Upper lobe of left lung (tissue), 6 donors: ENCODE data around the gene CHL1. TPM values are rescaled to one million over a fixed set of nuclear protein-coding genes. Genes with fewer than 3 reads are reported as not detected.

ENCODE experiments used
- ATAC-seq, 2 donors: fragments of 200-7000 bp; cut with Tn5 transposase; one replicate each; pipeline ENCODE4 v1.9.1; 2022; ENCODE audit warnings: mild to moderate bottlenecking in 2 of 2, moderate library complexity in 2 of 2; ENCODE audit not compliant: low FRiP score in 2 of 2
- DNase-seq, 2 donors: peaks; one replicate each; pipeline ENCODE4 v3.0.0-alpha.2; 2019 to 2020
- H3K27ac ChIP-seq, 4 donors: fragments of 200-600 bp; sonication (generic); one replicate each; pipeline ENCODE4 v1.5.1; 2016 to 2019
- H3K27me3 ChIP-seq, 4 donors: fragments of 200-600 bp; sonication (generic); one replicate each; pipeline ENCODE4 v1.5.1; 2017 to 2019
- H3K36me3 ChIP-seq, 4 donors: fragments of 200-600 bp; sonication (generic); one replicate each; pipeline ENCODE4 v1.5.1; 2016 to 2019
- H3K4me1 ChIP-seq, 4 donors: fragments of 200-600 bp; sonication (generic); one replicate each; pipeline ENCODE4 v1.5.1; 2018 to 2019
- H3K4me3 ChIP-seq, 4 donors: fragments of 200-600 bp; sonication (generic); one replicate each; pipeline ENCODE4 v1.5.1; 2017 to 2019; ENCODE audit warnings: mild to moderate bottlenecking in 2 of 4, moderate library complexity in 1 of 4
- H3K9me3 ChIP-seq, 4 donors: fragments of 200-600 bp; sonication (generic); one replicate each; pipeline ENCODE4 v1.5.1; 2018 to 2019
- EP300 ChIP-seq, 4 donors: sonication (generic); formaldehyde crosslinking; IDR thresholded peaks; one replicate each; pipeline ENCODE4 v1.5.1; 2017; ENCODE audit warnings: antibody characterized with exemption in 4 of 4, control low read depth in 2 of 4
- POLR2A ChIP-seq, 4 donors: fragments of 450-650 bp; IDR thresholded peaks; one replicate each; pipeline ENCODE4 v1.5.1; 2016 to 2017; ENCODE audit warnings: antibody characterized with exemption in 4 of 4, mild to moderate bottlenecking in 2 of 4
- POLR2AphosphoS5 ChIP-seq, 2 donors: sonication (generic); formaldehyde crosslinking; IDR thresholded peaks; one replicate each; pipeline ENCODE4 v1.5.1; 2017; ENCODE audit warnings: antibody characterized with exemption in 2 of 2
- WGBS, 2 donors: methylation state at CpG; one replicate each; pipeline ENCODE4 v1.1.5; 2017 to 2018; 5-methylcytosine and 5-hydroxymethylcytosine counted together
- total RNA-seq, 6 donors: library from RNA; depleted of rRNA in 4 of 6; stranded (reverse); fragments of >200 nt in 4 of 6; gene quantifications; one replicate each; pipeline versions ENCODE4 v1.1.0 to v1.2.1, GENCODE V29; 2016 to 2021
- TF ChIP-seq, protein P1 (sequence below), 6 experiments: fragments of 450-650 bp in 4 of 6; fragments of 200-600 bp in 2 of 6; sonication (generic) in 2 of 6; IDR thresholded peaks; one replicate each; pipeline ENCODE4 v1.5.1; 2016 to 2019; ENCODE audit warnings: antibody characterized with exemption in 6 of 6
- donor health status: DM: no; HTN: no; CAD: no; lungs with moderate emphysema.
- donor health status: DM: no; HTN: yes; CAD: no; lungs with severe emphysema.

Gene CHL1
- total RNA-seq, 6 donors from 2014 or later: 3.1 to 14.3 (median 4.9) TPM

DNA sequence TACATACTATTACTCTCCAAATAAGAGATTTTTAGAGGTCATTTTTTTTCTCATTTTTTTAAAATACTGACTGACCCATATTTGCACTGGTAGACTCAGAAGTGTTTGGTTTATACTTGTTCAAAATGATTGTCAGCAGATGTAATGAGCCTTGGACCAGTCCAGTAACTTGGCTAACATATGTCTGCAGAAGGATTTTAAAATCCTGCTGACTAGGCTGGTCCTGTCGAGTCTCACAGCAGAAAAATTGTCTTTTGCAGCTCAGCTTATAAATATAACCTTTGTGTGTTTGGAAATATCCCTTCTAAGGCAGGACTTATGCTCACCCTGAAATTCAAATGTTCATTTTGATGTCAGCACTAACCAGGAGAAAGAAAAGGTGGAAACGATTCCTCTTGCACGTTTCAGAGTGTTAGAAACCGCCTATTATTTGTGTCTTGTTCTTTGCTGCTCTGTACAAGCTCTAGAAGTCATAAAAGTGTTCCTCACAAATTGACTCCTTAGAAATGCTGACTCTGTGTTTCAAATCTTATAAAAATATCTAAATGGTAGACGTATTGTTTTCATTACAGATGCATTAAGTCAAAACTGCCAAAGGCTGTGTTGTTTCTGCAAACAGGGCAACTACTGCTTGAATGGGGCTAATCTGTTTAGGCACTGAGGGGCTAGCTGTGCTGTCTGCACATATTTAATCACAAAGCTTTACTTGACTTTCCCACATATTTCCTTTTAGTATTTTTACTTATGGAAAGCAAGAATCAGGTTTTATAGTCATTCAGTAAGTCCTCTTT is 95.3 kb downstream of the CHL1 start:
- TF ChIP-seq, protein P1, sequence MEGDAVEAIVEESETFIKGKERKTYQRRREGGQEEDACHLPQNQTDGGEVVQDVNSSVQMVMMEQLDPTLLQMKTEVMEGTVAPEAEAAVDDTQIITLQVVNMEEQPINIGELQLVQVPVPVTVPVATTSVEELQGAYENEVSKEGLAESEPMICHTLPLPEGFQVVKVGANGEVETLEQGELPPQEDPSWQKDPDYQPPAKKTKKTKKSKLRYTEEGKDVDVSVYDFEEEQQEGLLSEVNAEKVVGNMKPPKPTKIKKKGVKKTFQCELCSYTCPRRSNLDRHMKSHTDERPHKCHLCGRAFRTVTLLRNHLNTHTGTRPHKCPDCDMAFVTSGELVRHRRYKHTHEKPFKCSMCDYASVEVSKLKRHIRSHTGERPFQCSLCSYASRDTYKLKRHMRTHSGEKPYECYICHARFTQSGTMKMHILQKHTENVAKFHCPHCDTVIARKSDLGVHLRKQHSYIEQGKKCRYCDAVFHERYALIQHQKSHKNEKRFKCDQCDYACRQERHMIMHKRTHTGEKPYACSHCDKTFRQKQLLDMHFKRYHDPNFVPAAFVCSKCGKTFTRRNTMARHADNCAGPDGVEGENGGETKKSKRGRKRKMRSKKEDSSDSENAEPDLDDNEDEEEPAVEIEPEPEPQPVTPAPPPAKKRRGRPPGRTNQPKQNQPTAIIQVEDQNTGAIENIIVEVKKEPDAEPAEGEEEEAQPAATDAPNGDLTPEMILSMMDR (IDR thresholded peaks at IDR 0.05): no peak
- TF ChIP-seq EP300 (IDR thresholded peaks at IDR 0.05): no peak
- Histone ChIP-seq H3K4me1 (no peaks in the 10 kb centered on the region), H3K9me3 (no peaks in the 10 kb centered on the region), H3K27ac (no peak overlapping the region), H3K27me3 (no peaks in the 10 kb centered on the region), H3K36me3 (no peaks in the 10 kb centered on the region), H3K4me3 (no peak overlapping the region)
- no peak for ATAC-seq
- DNase-seq: no peak
- 56 to 64% methylated on average over 5 of the region's 5 CpGs for WGBS, 2 donors

DNA sequence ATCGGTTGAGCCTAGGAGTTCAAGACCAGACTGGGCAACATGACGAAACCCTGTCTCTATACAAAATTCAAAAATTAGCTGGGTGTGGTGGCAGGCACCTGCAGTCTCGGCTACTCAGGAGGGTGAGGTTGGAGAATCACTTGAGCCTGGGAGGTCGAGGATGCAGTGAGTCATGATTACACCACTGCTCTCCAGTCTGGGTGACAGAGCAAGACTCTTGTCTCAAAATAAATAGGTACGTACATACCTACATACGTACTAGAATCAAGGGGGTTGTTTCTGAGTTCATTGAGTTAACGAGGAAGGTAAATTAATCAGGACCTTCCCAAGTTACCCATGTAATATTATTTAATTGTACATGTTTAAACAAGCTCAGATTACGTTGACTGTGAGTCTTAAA is 97.5 kb downstream of the CHL1 start:
- peak in 1 of 4 donors; percentile 46 for TF ChIP-seq EP300 (IDR thresholded peaks at IDR 0.05)
- TF ChIP-seq, protein P1 (IDR thresholded peaks at IDR 0.05): no peak
- Histone ChIP-seq H3K9me3 (no peaks in the 10 kb centered on the region), H3K4me3 (no peak overlapping the region), H3K36me3 (no peaks in the 10 kb centered on the region), H3K4me1 (no peaks in the 10 kb centered on the region), H3K27me3 (no peaks in the 10 kb centered on the region), H3K27ac (no peak overlapping the region)
- peak in 1 of 2 donors; percentile 46 for DNase-seq
- ATAC-seq: peak in 1 of 2 donors; percentile 71
- WGBS, 2 donors: 71 to 72% methylated on average over 8 of the region's 8 CpGs

DNA sequence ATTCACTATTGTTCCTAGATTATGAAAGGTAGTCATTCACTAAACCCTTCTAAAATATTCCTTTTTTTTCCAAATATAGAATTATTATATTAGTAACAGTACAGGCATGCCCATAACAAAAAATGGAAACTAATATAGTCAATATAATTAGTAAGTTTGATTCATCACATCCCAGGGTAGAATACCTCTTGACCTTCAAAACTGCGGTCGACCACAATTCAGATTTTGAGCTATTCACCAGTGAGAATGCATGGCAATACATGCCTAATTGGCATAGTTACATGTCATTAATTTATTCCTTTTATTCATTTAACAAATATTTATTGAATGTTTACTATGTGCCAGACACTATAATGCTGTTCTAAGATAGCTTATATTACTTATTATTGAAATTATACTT is 98.0 kb downstream of the CHL1 start:
- no peaks in the 10 kb centered on the region for H3K9me3 ChIP-seq

DNA sequence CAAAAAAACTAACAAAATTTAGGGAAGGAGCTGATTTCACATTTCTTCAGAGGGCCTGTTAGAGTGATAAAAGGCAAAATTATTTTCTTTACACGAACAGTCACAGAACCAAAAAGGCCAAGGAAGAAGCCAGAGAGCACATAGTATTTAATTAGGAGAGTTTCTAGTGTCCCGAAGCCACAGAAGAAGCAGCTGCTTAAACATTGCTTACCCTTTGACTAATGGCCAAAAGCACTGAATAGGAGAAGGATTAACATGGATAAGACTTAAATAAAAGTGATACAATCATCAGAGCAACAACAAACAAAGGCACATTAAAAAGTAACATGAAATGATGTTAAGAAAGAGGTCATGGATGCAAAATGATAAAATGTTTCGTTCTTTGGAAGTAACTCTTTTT is 98.6 kb downstream of the CHL1 start:
- Histone ChIP-seq H3K27ac (no peak overlapping the region), H3K4me3 (no peak overlapping the region), H3K9me3 (no peaks in the 10 kb centered on the region), H3K4me1 (no peaks in the 10 kb centered on the region), H3K36me3 (no peaks in the 10 kb centered on the region), H3K27me3 (no peaks in the 10 kb centered on the region)
- DNase-seq: no peak
- ATAC-seq: no peak
- TF ChIP-seq EP300 (IDR thresholded peaks at IDR 0.05) (no peak), POLR2AphosphoS5 (IDR thresholded peaks at IDR 0.05) (no peak), POLR2A (IDR thresholded peaks at IDR 0.05) (no peak)
- TF ChIP-seq, protein P1 (IDR thresholded peaks at IDR 0.05): no peak
- WGBS, 2 donors: 49 to 59% methylated on average over 3 of the region's 3 CpGs

More for the DNA sequence above, 98.0 kb downstream of the CHL1 start:
- 89 to 97% methylated on average over 2 of the region's 2 CpGs for WGBS, 2 donors
- ATAC-seq (no peak), DNase-seq (no peak)
- no peak overlapping the region for H3K4me3 ChIP-seq
- no peak for TF ChIP-seq EP300 (IDR thresholded peaks at IDR 0.05)
- TF ChIP-seq POLR2A (IDR thresholded peaks at IDR 0.05): no peak
- TF ChIP-seq POLR2AphosphoS5 (IDR thresholded peaks at IDR 0.05): no peak
- TF ChIP-seq, protein P1 (IDR thresholded peaks at IDR 0.05): no peak
- H3K27ac ChIP-seq: no peak overlapping the region
- H3K36me3 ChIP-seq: no peaks in the 10 kb centered on the region
- H3K4me1 ChIP-seq: no peaks in the 10 kb centered on the region
- H3K27me3 ChIP-seq: no peaks in the 10 kb centered on the region

DNA sequence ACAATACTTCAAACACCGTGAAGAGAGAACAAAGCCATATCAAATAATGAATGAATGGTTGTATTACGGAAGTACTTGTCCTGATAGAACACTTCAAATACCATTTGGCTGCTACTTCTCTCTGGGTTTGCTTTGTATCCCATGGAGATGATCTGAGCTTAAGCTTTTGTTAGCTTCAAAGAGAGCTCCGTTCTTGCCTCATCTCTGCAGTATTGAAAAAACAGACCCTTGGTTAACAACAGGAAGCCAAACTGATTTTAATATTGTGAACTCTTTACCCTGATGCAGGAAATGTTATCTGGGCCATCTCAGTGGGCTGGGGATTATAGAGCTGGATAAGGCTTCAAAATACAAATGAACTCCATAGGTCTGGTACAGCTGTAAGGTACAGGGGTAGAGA is 101.0 kb downstream of the CHL1 start:
- DNase-seq: no peak
- WGBS, 2 donors: 47 to 49% methylated on average over 3 of the region's 3 CpGs
- no peak overlapping the region for H3K27ac ChIP-seq
- no peak for ATAC-seq
- no peak overlapping the region for H3K4me3 ChIP-seq
- H3K4me1 ChIP-seq: no peaks in the 10 kb centered on the region
- H3K36me3 ChIP-seq: no peaks in the 10 kb centered on the region
- H3K27me3 ChIP-seq: no peaks in the 10 kb centered on the region
- TF ChIP-seq POLR2A (IDR thresholded peaks at IDR 0.05) (no peak), EP300 (IDR thresholded peaks at IDR 0.05) (no peak), POLR2AphosphoS5 (IDR thresholded peaks at IDR 0.05) (no peak)
- TF ChIP-seq, protein P1 (IDR thresholded peaks at IDR 0.05): no peak
- no peaks in the 10 kb centered on the region for H3K9me3 ChIP-seq
